Right renal cortex interstitium (tissue), 3 donors: Measurements from ENCODE around the gene CNNM3. TPM values are rescaled to one million over a fixed set of nuclear protein-coding genes. Genes with fewer than 3 reads are reported as not detected.

ENCODE experiments used
- DNase-seq, 3 donors: peaks; one replicate each; pipeline ENCODE4 v3.0.0-alpha.2; 2013; ENCODE audit warnings: low read depth in 3 of 3, low spot score in 2 of 3
- polyA plus RNA-seq, 3 donors: library from polyadenylated mRNA; unstranded; fragments of 120-200 nt; gene quantifications; one replicate each; pipeline ENCODE4 v1.2.1, GENCODE V29; 2013; ENCODE audit not compliant: insufficient read length in 3 of 3

CNNM3 gene
- polyA plus RNA-seq, 3 donors, result 27.9 to 32.5 (median 32.5) TPM

DNA sequence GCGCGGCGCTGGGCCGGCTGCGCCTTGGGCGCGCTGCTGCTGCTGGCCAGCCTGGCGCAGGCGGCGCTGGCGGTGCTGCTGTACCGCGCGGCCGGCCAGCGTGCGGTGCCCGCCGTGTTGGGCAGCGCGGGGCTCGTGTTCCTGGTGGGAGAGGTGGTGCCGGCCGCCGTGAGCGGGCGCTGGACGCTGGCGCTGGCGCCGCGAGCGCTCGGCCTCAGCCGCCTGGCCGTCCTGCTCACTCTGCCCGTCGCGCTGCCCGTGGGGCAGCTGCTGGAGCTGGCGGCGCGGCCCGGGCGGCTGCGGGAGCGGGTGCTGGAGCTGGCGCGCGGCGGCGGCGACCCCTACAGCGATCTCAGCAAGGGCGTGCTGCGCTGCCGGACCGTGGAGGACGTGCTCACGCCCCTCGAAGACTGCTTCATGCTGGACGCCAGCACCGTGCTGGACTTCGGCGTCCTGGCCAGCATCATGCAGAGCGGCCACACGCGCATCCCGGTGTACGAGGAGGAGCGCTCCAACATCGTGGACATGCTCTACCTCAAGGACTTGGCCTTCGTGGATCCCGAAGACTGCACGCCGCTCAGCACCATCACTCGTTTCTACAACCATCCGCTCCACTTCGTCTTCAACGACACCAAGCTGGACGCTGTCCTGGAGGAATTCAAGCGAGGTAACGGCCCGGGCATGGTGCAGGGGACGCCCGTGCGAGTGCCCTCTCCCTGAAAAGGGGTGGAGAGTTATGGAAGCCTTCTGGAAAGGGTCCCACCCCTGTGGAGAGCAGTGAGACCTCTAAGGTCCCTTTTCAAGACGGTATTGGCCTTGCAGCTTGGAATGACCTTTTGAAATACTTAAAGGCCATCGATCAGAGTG lies 1.0 kb downstream of the CNNM3 start:
- DNase-seq, result no peak

DNA sequence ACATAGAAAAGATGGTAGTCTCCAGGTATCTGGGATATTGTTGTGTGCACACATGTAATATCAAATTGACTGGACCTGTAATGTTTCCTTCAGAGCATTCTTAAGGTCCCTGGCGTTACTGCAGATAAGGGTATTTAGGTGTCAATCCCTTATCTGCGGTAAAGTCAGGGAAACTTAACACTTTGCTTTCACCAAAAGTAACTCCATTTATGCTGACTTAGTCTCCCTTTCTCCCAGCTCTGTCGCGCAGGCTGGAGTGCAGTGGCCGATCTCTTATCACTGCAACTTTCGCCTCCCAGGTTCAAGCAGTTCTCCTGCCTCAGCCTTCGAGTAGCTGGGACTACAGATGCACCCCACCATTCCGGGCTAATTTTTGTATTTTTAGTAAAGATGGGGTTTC lies 1.8 kb downstream of the CNNM3 start:
- no peak for DNase-seq

DNA sequence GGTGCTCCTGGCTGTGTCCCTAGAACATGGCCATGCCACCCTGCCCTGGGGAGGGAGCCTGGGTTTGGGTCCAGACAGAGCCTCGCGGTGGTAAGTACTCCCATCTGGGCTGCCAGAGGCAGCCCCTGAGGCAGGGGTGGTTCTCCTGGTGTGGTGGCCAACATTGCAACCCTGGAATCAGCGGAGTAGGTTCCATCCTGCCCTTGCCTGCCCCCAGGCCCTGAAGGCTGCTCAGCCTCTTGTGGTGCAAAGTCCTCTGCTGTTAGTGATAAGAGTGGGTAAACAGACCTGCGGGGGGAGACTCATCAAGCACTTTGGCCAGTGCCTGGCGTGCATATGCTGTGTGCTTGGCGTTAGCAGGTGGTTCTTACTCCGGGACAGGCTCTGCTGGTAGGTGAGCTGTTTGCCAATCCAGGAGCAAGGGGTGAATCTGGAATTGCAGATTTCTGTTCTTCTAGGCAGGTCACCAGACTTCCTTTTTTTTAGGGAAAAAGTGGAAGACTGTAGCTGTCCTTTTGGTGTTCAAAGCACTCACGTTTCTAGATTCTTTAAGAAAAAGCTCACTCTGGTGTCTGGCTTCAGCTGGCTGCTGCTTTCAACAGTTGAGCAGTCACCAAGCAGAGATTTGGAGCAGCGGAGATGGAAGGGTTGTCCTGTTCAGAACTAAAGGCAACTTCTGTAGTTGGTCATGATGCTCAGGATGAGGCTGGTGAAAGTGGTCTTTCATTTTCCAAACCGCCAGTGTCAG lies 3.2 kb downstream of the CNNM3 start:
- no peak for DNase-seq

DNA sequence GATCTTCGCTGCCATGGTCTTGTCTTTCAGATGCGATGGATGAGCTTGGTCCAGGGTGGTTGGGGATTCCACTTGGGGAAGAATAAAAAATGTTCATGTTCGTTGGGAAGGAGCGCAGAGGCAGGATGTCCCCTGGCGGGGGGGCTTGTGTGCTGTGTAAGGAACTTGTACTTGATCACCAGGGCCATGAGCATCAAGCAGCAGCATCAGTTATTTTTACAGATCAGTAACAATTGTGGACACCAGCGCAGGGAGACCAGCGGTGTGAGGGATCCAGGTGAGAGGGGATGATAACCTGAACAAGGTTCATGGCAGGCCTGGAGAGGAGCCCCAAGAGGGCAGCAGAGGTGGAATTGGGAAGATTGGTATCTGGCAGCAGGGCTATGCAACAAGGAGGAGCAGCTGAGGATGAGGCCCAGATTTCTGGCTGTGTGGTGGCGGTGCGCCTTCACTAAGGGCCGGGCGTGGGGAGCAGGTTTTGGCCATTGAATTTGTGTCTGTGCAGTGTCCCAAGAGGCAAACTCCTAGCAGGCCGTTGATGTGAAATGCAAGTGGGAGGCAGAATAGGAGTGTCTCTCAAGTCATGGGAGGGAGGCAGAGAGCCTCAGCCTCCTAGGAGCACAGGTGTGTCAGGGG lies 3.9 kb downstream of the CNNM3 start:
- no peak for DNase-seq

DNA sequence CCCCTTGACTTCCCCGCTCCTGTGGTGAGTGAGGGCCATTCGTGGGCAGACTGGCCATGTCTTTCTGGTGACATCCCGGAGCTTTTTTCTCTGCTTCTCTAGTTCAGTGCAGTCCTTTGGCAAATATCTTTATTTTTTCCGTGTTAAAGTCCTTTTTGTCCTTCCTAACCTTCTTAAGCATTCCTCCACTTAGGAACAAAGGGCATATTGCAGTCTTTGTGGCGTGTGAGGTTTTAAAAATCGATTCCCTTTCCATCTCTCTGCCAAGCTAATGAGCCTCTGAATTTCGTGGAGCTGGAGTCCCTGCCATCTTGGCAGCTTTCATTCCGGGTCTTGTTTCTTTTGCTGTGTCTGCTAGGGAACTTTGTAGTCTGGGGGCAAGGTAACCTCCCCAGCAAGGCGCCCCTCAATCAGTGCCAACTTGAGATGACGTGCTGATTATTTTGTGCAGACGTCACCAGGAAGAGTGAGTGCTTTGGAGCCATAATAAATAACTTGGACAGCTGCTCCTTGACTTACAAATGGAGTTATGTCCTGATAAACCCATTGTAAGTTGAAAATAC lies 5.1 kb downstream of the CNNM3 start:
- DNase-seq, result no peak

DNA sequence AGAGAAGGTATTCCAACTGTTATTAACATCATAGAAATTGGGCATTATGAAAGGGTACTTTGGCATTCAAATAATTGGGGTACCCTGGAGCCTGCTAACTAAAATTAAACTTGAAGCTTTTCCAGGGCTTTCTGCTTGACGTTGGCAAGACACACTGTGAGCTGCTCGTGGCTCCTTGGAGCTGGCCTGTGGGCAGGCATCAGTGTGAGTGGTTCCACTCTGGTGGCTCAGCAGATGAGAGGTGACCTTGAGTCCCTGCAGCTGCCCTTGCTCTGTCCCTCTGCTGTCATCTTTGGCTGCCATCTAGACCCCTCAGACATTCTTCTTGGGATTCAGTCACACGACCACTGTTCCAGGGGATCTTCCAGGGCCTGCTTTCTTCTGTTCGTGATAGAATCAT lies 6.7 kb downstream of the CNNM3 start:
- DNase-seq, result no peak

DNA sequence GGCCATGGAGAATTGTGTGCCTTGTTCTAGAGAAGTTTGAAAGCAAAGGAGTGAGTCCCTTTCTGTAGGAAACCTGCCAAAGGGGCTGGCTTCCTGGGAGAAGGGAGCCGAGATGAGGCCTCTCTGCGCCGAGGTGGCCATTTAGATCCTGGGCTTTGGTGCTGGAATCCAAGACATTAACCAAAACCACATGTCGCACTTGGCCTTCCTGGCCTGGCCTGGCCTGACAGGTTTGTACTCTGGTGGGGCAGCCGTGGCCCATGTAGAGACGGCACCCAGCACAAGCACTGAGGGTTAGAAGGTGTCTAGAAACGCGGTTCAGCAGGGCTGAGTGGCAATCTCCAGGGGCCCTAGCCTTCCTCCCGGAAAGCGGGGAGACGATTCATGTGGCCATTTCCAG lies 7.1 kb downstream of the CNNM3 start:
- DNase-seq, result no peak

DNA sequence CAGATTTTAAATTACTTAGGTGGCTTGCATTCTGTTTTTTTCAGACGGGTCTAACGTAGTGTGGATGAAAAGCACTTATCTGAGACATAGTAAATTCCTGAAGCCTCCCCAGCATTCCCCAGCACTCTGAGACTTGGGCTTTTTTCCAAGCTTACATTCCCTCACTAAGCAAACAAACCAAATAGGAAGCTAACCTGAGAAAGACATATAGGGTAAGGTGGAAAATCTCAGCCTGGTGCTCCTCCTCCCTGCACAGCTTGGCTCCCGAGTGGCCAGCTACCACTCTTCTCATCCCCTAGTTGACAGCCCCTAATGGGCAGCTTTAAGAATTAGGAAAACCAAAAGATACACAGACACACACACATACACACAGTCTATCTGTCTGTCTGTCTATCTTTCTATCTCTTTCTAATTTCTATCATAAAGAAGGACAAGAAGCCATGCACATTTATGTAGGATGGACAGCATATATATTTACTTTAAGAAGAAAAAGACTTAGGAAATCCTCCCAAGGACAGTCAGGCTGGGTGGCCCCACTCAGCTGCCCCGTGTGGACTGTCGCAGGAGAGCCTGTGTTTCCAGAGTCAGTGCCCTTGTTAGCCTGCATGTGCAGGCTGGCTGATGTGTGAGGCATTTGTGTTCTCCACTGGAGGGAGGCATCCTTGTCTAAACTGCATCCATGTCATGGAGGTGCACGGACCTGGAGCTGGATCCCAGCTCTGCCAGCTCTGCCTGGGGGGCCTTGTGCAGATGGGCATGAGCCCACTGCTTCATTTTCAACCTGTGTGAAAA lies 8.2 kb downstream of the CNNM3 start:
- DNase-seq, result no peak

DNA sequence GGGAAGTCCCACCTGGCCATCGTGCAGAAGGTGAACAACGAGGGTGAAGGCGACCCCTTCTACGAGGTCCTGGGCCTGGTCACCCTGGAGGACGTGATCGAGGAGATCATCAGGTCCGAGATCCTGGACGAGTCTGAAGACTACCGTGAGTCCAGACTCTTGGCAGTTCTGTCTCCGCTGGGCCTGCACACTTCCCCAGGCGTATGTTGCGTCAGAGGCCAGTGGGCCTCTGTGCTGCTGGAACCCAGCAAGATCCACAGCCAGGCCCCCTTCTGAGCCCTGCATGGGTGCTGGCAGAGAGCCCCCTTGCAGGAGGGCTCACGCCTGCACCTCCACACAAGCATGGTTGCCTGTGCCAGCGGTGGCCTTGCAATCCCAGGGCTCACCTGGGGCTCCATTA lies 9.0 kb downstream of the CNNM3 start:
- DNase-seq, result no peak

DNA sequence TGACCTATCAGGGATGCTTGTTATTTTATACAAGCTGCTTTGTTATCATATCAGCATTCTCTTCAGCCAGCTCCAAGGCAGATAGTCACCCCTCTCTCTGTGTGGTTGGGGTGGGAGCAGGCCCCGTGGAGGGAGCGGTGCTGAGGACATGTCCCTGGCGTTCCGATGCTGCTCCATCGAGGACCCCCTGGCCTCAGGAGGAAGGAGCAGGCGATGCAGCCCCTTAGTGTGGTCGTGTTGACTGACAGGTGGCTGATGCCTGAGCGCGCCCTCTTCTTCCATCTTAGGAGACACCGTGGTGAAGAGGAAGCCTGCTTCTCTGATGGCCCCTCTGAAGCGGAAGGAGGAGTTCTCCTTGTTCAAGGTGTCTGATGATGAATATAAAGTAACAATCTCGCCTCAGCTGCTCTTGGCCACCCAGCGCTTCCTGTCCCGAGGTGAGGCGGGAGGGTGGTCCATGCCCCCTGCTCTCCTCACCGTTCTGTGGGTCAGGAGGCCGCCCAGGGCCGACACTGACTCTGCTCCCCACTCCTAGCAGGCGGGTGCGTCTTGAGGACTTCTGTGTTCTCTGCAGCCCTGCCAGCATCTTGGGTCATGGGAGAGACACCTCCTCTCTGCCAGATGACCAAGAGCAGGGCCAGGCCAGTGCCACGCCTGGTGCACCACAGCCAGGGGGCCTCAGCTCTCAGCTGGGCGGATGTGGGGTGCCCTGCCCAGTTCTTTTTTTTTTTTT lies 10.6 kb downstream of the CNNM3 start:
- no peak for DNase-seq

DNA sequence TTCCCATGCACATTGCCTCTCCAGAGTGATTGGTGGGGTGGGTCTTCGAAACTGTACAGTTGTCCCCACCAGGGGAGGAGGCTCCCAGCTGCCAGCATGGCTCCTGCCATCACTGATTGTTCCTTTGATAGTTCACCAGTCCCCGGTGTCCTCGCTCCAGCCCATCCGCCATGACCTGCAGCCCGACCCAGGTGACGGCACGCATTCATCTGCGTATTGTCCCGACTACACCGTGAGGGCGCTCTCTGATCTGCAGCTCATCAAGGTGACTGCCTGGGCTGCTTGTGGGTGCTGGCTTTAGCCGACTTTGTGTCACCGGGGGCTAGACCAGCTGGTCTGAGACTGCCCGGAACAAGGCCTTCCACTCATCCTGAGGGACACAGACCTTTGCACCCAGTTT lies 12.4 kb downstream of the CNNM3 start:
- no peak for DNase-seq

DNA sequence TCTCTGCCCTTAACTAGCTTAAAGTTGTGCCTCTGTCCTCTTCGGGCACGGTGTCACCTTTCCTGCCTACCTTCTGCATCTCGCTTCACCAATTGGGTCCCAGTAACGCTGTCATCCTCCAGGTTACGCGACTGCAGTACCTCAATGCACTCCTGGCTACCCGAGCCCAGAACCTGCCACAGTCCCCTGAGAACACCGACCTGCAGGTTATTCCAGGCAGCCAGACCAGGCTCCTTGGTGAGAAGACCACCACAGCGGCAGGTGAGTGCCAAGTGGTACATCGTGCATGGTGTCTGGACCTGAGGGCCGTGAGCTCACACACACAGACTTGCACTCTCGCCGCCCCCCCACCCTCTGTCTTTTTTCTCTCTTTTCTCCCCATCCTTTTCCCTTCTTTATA lies 12.8 kb downstream of the CNNM3 start:
- DNase-seq, result no peak

DNA sequence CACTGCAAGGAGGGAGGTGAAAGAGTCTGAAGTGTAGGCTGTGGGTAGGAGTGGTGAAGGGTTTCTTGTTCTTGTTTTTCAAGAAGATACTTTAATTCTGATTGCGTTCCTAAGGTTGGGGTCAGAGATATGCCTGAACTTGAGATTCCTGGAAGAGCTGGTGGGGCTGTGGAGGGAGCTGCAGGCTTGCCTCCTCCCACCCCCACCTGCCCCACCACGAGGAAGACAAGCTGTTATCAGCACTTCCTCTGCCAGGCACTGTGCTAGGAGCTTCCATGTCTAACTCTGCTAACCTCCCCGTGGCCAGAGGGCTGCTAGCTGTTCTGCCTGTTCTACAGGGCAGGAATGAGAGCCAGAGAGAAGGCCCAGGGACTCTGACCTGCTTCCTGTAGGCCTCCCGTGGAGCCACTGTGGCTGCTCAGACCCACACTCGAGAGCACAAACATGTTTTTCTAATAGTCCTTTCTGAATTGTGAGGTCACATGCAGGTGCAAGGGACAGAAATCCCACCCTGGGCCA lies 14.0 kb downstream of the CNNM3 start:
- DNase-seq, result no peak

DNA sequence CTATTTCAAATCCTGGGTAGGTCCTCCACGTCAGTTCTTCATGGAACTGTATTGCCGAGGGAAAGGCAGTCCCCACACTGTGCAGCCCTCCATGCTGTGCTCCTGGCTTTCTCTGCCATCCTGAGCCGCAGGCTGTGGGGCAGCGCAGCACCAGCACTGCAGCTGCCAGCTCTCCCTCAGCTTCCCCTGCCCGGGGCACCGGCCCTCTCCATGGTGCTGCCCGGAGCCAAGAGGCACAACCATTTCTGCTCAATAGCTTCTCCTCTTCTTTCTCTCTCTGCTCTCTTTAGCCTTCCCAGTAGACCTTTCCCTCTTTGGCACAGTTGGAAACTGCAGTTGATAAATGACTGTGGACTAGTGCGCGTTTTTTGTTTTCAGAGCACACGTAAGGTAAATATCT lies 15.6 kb downstream of the CNNM3 start:
- DNase-seq, result no peak

DNA sequence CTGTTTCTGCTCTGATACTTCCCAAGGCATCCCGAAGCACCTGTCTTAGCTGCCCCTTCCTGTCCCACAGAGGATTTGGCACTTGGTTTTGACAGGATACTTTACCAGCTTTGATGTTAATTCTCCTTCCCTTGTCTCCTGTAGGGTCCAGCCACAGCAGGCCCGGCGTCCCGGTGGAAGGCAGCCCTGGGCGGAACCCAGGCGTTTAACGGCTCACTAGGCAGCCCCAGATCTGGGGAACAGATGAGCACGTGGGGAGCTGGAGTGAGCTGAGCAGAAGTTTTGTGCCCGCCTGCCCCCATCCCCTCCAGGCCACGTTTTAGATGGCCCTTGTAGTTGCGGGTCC lies 16.3 kb downstream of the CNNM3 start:
- DNase-seq, result no peak

DNA sequence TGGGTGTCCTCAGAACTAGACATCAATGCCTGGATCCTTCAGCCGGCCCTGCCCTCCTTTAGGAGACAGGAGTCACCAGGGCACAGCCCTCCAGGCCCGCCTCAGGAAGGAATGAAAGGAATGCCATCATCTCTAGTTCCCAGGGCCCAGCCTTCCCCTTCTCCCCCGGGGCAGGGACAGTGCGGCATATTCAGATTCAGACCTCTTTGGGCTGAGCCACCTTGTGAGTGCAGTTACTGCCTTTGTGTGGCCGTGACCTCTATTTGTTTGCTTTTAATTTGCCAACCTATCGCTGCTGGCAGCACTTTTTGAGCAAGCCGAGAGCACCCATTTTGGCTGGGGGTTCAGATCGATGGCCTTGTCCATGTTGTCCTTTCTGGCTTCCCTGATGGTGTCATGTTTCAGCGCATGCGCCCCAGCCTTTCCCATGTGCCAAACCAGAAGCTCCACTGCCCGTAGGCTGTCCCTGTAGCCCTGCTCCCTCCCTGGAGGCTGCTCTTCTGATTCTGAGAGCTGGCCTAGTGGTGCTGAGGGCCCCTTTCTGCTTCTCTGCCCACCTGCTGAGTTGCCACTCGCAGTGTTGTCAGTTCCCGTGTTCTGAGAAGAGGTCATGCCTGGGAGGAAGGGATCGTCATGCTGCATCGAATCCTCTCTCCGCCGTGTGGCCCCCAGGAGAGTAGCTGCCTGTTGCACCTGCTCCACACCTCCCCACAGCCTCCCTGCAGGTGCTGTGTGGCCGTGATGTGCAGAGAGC lies 16.9 kb downstream of the CNNM3 start:
- DNase-seq, result peak in 2 of 3 donors; percentile 65 to 72

DNA sequence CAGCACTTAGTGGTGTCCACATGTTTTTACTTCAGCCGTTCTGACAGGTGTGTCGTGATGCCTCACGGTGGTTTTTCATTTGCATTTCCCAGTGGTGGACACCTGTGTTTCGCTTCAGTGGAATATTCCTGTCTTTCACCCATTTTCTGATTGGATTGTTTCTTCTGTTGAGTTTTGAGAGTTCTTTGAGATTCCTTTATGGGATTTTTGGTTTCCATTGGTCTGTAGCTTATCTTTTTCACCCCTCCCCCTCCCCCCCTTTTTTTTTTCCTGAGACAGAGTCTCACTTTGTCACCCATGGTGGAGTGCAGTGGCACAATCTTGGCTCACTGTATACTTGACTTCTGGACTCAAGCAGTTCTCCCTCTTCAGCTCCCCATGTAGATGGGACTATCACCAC lies 19.8 kb downstream of the CNNM3 start:
- no peak for DNase-seq

DNA sequence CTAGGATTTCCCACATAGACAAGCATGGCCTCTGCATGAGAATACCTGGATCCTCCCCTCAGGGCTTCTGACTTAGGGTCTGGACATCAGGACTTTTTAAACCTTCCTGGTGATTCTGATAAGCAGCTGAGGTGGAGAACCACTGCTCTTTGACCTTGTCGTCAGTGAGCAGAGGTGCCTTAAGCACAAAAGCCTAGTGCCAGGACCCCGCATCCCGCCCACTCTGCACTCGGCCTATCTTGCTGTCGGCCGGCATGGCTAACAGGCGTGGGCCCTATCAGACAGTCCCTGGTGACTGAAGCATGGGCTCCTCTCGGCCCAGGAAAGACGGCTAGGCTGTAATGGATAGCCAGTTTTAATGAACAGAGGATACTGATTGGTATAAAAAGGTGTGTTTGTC lies 21.5 kb downstream of the CNNM3 start:
- DNase-seq, result no peak
